H9 (cell line): Measurements from ENCODE around the gene ADISSP. TPM values are rescaled to one million over a fixed set of nuclear protein-coding genes. Genes with fewer than 3 reads are reported as not detected.

ENCODE experiments used
- DNase-seq: peaks from one replicate; pipeline ENCODE4 v3.0.0-alpha.2; 2017
- H2AFZ ChIP-seq: one replicate; pipeline ENCODE4 v1.6.1; 2013; ENCODE audit warnings: mild to moderate bottlenecking, low read length, control low read depth, moderate library complexity
- H2AK5ac ChIP-seq: 2 replicates; pipeline ENCODE4 v1.6.1; 2013; ENCODE audit warnings: low read length, control low read depth, mixed read lengths; ENCODE audit not compliant: insufficient read length
- H2BK120ac ChIP-seq: one replicate; pipeline ENCODE4 v1.6.1; 2013; ENCODE audit warnings: low read depth, mild to moderate bottlenecking, low read length, control low read depth, inconsistent platforms; ENCODE audit not compliant: poor library complexity, severe bottlenecking
- H2BK12ac ChIP-seq: 2 replicates; pipeline ENCODE4 v1.6.1; 2013; ENCODE audit warnings: low read length, control low read depth, mixed read lengths, low read depth; ENCODE audit not compliant: insufficient read length
- H2BK15ac ChIP-seq: 2 replicates; pipeline ENCODE4 v1.6.1; 2013; ENCODE audit warnings: low read depth, low read length, control low read depth
- H2BK20ac ChIP-seq: one replicate; pipeline ENCODE4 v1.6.1; 2013; ENCODE audit warnings: low read depth, mild to moderate bottlenecking, low read length, control low read depth, inconsistent platforms; ENCODE audit not compliant: poor library complexity, severe bottlenecking
- H2BK5ac ChIP-seq: 2 replicates; pipeline ENCODE4 v1.6.1; 2013; ENCODE audit warnings: low read length, control low read depth, mixed read lengths; ENCODE audit not compliant: insufficient read length
- H3K14ac ChIP-seq: 2 replicates; pipeline ENCODE4 v1.6.1; 2013; ENCODE audit warnings: low read length, control low read depth; ENCODE audit not compliant: insufficient read depth
- H3K18ac ChIP-seq: 2 replicates; pipeline ENCODE4 v1.6.1; 2013; ENCODE audit warnings: low read depth, mild to moderate bottlenecking, mixed read lengths, low read length, control low read depth; ENCODE audit not compliant: insufficient read length
- H3K23ac ChIP-seq: 2 replicates; pipeline ENCODE4 v1.6.1; 2013; ENCODE audit warnings: low read length, control low read depth, mixed read lengths, low read depth; ENCODE audit not compliant: insufficient read length
- H3K23me2 ChIP-seq: 2 replicates; pipeline ENCODE4 v1.6.1; 2013; ENCODE audit warnings: low read depth, mild to moderate bottlenecking, mixed read lengths, low read length, control low read depth; ENCODE audit not compliant: insufficient read length, poor library complexity, severe bottlenecking
- H3K27ac ChIP-seq: 2 replicates; pipeline ENCODE4 v1.5.1; 2013; ENCODE audit warnings: low read length, control low read depth, mixed read lengths, low read depth; ENCODE audit not compliant: insufficient read length
- H3K27me3 ChIP-seq: 2 replicates; pipeline ENCODE4 v1.6.1; 2013; ENCODE audit warnings: low read length, control low read depth, inconsistent platforms; ENCODE audit not compliant: insufficient read depth
- H3K4ac ChIP-seq: 2 replicates; pipeline ENCODE4 v1.6.1; 2013; ENCODE audit warnings: low read depth, mild to moderate bottlenecking, control low read depth, inconsistent platforms, low read length, moderate library complexity
- H3K4me1 ChIP-seq: 2 replicates; pipeline ENCODE4 v1.6.1; 2013; ENCODE audit warnings: low read length, control low read depth, inconsistent platforms; ENCODE audit not compliant: insufficient read depth
- H3K4me2 ChIP-seq: 2 replicates; pipeline ENCODE4 v1.6.1; 2013; ENCODE audit warnings: low read length, control low read depth, mixed read lengths; ENCODE audit not compliant: insufficient read length, insufficient read depth
- H3K56ac ChIP-seq: 2 replicates; pipeline ENCODE4 v1.6.1; 2013; ENCODE audit warnings: low read depth, mild to moderate bottlenecking, mixed read lengths, low read length, control low read depth; ENCODE audit not compliant: insufficient read length
- H3K79me1 ChIP-seq: 2 replicates; pipeline ENCODE4 v1.6.1; 2013; ENCODE audit warnings: low read depth, mild to moderate bottlenecking, moderate library complexity, low read length, control low read depth, inconsistent platforms; ENCODE audit not compliant: insufficient read depth, poor library complexity, severe bottlenecking
- H3K79me2 ChIP-seq: 2 replicates; pipeline ENCODE4 v1.6.1; 2013; ENCODE audit warnings: low read length, control low read depth, inconsistent platforms; ENCODE audit not compliant: insufficient read depth
- H3K9ac ChIP-seq: 2 replicates; pipeline ENCODE4 v1.6.1; 2013; ENCODE audit warnings: low read length, control low read depth, mixed read lengths; ENCODE audit not compliant: insufficient read length; ENCODE audit errors: extremely low read depth
- H3K9me3 ChIP-seq: one replicate; pipeline ENCODE4 v1.6.1; 2013; ENCODE audit warnings: low read depth, low read length, inconsistent platforms; ENCODE audit not compliant: control insufficient read depth
- H3T11ph ChIP-seq: one replicate; pipeline ENCODE4 v1.6.1; 2013; ENCODE audit warnings: mild to moderate bottlenecking, low read length, control low read depth, inconsistent platforms
- H4K20me1 ChIP-seq: one replicate; pipeline ENCODE4 v1.6.1; 2013; ENCODE audit not compliant: control insufficient read depth, insufficient read length, insufficient read depth
- H4K5ac ChIP-seq: 2 replicates; pipeline ENCODE4 v1.6.1; 2013; ENCODE audit warnings: low read depth, mild to moderate bottlenecking, mixed read lengths, low read length, control low read depth; ENCODE audit not compliant: insufficient read length
- H4K8ac ChIP-seq: replicated peaks from 2 replicates; pipeline ENCODE4 v1.6.1; 2013; ENCODE audit warnings: low read length, control low read depth, mixed read lengths, low read depth; ENCODE audit not compliant: insufficient read length
- H4K91ac ChIP-seq: 2 replicates; pipeline ENCODE4 v1.6.1; 2013; ENCODE audit warnings: low read depth, mild to moderate bottlenecking, moderate library complexity, mixed read lengths, low read length, control low read depth; ENCODE audit not compliant: insufficient read length
- H3K27ac Mint-ChIP-seq, 3 experiments: 2 replicates in 2 of 3; 3 replicates in 1 of 3; pipeline ENCODE4 v1.8.0; 2020 to 2021; ENCODE audit warnings: mixed read lengths in 3 of 3, mild to moderate bottlenecking in 1 of 3, moderate library complexity in 1 of 3
- H3K27me3 Mint-ChIP-seq: 2 replicates; pipeline ENCODE4 v1.8.0; 2021; ENCODE audit warnings: low read depth, mild to moderate bottlenecking, moderate library complexity, mixed read lengths
- H3K36me3 Mint-ChIP-seq, 3 experiments: 2 replicates in 2 of 3; 3 replicates in 1 of 3; pipeline ENCODE4 v1.8.0; 2020 to 2021; ENCODE audit warnings: low read depth in 3 of 3, mixed read lengths in 3 of 3; ENCODE audit not compliant: insufficient read depth in 1 of 3
- H3K4me1 Mint-ChIP-seq, 2 experiments: 2 replicates each; pipeline ENCODE4 v1.8.0; 2020; ENCODE audit warnings: mixed read lengths in 2 of 2
- H3K4me3 Mint-ChIP-seq, 2 experiments: 2 replicates in 1 of 2; 3 replicates in 1 of 2; pipeline ENCODE4 v1.8.0; 2020 to 2021; ENCODE audit warnings: mild to moderate bottlenecking in 2 of 2, mixed read lengths in 2 of 2, moderate library complexity in 1 of 2
- H3K9me3 Mint-ChIP-seq, 2 experiments: 2 replicates in 1 of 2; 3 replicates in 1 of 2; pipeline ENCODE4 v1.8.0; 2020; ENCODE audit warnings: mild to moderate bottlenecking in 2 of 2, mixed read lengths in 2 of 2, moderate library complexity in 1 of 2
- WGBS: extraction: QIAGEN DNeasy Blood & Tissue Kit; methylation state at CpG from one replicate; pipeline ENCODE4 v1.1.7; 2013; ENCODE audit warnings: missing lambda C conversion rate, low lambda C conversion rate, mixed read lengths; ENCODE audit not compliant: insufficient read length; ENCODE audit errors: extremely low coverage; 5-methylcytosine and 5-hydroxymethylcytosine counted together
- total RNA-seq: library from RNA; stranded (reverse); gene quantifications from 2 replicates; pipeline ENCODE4 v1.2.1, GENCODE V29; 2021
- TF ChIP-seq, protein P1 (sequence below): fragments of 200-600 bp; sonication (generic); conservative IDR thresholded peaks from 3 replicates; pipeline ENCODE4 v1.8.0; 2021; ENCODE audit warnings: antibody characterized with exemption, mild to moderate bottlenecking

The ADISSP gene
- total RNA-seq, 1 experiment from 2014 or later: 80.9 TPM

DNA sequence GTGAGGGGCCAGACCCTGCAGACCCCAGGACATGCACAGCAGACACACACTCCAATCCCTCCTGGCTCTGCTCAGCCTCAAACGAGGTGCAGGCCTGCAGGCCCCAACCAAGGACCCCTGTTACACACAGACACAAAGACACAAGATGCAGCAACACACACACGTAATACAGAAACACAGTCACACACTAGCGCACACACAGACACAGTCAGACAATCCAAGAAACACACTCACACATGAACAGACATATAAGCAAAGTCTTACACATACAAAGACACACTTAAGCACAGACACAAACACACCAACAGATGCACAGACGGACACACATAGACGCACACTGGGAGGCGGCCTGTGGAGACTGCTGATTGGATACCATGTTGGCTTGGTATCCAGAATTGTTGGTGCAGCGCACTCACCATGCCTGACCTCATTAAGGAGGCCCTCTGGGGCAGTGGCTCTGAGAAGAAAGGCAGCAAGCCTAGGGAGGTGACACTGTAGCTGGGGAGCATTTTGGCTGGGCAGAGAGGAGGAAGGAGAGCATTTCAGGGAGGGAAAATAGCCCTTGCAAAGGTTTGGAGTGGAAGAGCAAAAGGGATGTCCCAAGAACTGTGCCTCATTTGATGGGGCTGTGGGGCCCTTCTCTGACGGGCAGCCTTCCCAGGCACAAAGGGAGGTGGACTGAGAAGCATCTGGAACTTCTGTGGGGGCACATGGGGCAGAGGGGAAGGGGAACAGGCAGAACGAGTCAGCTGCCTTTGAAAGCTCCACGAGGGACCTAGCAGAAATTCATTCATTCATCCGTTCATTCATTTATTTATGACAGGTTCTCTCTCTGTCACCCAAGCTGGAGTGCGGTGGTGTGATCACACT is 36.5 kb downstream of the ADISSP start:
- H3K14ac ChIP-seq: no peak overlapping the region
- no peak overlapping the region for H2BK15ac ChIP-seq
- H3K9ac ChIP-seq: no peak overlapping the region
- no peaks in the 10 kb centered on the region for H3K9me3 ChIP-seq
- no peak overlapping the region for H3K4me2 ChIP-seq
- H4K20me1 ChIP-seq: no peaks in the 10 kb centered on the region
- Mint-ChIP-seq H3K4me3 (no peak overlapping the region), H3K27ac (no peak overlapping the region), H3K36me3 (no peaks in the 10 kb centered on the region), H3K27me3 (peaks cover 68% of the 10 kb centered on the region), H3K4me1 (peaks cover 5 to 26% of the 10 kb centered on the region in 2 experiments), H3K9me3 (no peaks in the 10 kb centered on the region; a peak in 1 of 5 replicates)
- no peak overlapping the region for H3K23ac ChIP-seq
- no peak overlapping the region for H3K4ac ChIP-seq
- H3K27ac ChIP-seq: no peak overlapping the region
- no peak overlapping the region for H3K56ac ChIP-seq
- H4K91ac ChIP-seq: no peak overlapping the region
- H2AFZ ChIP-seq: no peak overlapping the region
- H3T11ph ChIP-seq: no peak overlapping the region
- H2BK12ac ChIP-seq: no peak overlapping the region
- no peaks in the 10 kb centered on the region; the same call in 1 of the 2 replicates for H3K27me3 ChIP-seq
- no peaks in the 10 kb centered on the region for H3K79me1 ChIP-seq
- TF ChIP-seq, protein P1, sequence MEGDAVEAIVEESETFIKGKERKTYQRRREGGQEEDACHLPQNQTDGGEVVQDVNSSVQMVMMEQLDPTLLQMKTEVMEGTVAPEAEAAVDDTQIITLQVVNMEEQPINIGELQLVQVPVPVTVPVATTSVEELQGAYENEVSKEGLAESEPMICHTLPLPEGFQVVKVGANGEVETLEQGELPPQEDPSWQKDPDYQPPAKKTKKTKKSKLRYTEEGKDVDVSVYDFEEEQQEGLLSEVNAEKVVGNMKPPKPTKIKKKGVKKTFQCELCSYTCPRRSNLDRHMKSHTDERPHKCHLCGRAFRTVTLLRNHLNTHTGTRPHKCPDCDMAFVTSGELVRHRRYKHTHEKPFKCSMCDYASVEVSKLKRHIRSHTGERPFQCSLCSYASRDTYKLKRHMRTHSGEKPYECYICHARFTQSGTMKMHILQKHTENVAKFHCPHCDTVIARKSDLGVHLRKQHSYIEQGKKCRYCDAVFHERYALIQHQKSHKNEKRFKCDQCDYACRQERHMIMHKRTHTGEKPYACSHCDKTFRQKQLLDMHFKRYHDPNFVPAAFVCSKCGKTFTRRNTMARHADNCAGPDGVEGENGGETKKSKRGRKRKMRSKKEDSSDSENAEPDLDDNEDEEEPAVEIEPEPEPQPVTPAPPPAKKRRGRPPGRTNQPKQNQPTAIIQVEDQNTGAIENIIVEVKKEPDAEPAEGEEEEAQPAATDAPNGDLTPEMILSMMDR: no peak
- H2BK5ac ChIP-seq: no peak overlapping the region
- H2BK120ac ChIP-seq: no peak overlapping the region
- no peaks in the 10 kb centered on the region for H3K4me1 ChIP-seq
- H4K8ac ChIP-seq: no peak overlapping the region
- H3K79me2 ChIP-seq: no peaks in the 10 kb centered on the region
- no peak overlapping the region for H2BK20ac ChIP-seq
- no peak overlapping the region for H3K18ac ChIP-seq
- H4K5ac ChIP-seq: no peak overlapping the region
- no peaks in the 10 kb centered on the region for H3K23me2 ChIP-seq
- WGBS: no CpG with 5 or more reads among the region's 12 CpGs
- H2AK5ac ChIP-seq: no peak overlapping the region
- DNase-seq: peak; percentile 20
